CD4-positive, CD25-positive, alpha-beta regulatory T cell (primary cell): ENCODE measurements around the gene PTPRN2. TPM values are rescaled to one million over a fixed set of nuclear protein-coding genes. Genes with fewer than 3 reads are reported as not detected.

ENCODE experiments used
- ATAC-seq, 2 donors: fragments of 150-1000 bp; cut with Tn5 transposase; one replicate each; pipeline ENCODE4 v1.10.0; 2021; ENCODE audit warnings: low read depth in 2 of 2, moderate number of reproducible peaks in 2 of 2, moderate library complexity in 1 of 2
- DNase-seq, 3 donors: peaks; one replicate each; pipeline versions ENCODE4 v3.0.0 to v3.0.0-alpha.2; 2012 to 2022; ENCODE audit warnings: mixed read lengths in 1 of 3
- H3K27ac ChIP-seq: one replicate; pipeline ENCODE4 v1.7.0; 2013; ENCODE audit warnings: mild to moderate bottlenecking, low read length; ENCODE audit not compliant: insufficient read depth, poor library complexity, severe bottlenecking
- H3K27me3 ChIP-seq: one replicate; pipeline ENCODE4 v1.7.0; 2013; ENCODE audit warnings: low read length; ENCODE audit not compliant: control insufficient read depth, insufficient read depth
- H3K36me3 ChIP-seq: one replicate; pipeline ENCODE4 v1.7.0; 2013; ENCODE audit warnings: mild to moderate bottlenecking, low read length, moderate library complexity; ENCODE audit not compliant: control insufficient read depth, insufficient read depth
- H3K4me1 ChIP-seq: 2 replicates; pipeline ENCODE4 v1.7.0; 2013; ENCODE audit warnings: mild to moderate bottlenecking, low read length; ENCODE audit not compliant: insufficient read depth, control insufficient read depth, poor library complexity, severe bottlenecking
- H3K4me3 ChIP-seq: one replicate; pipeline ENCODE4 v1.7.0; 2013; ENCODE audit warnings: low read depth, mild to moderate bottlenecking, low read length, moderate library complexity
- H3K9me3 ChIP-seq, 2 experiments: 1 replicate in 1 of 2; 2 replicates in 1 of 2; pipeline ENCODE4 v1.7.0; 2013; ENCODE audit warnings: low read length in 2 of 2, mild to moderate bottlenecking in 1 of 2, moderate library complexity in 1 of 2; ENCODE audit not compliant: control insufficient read depth in 2 of 2
- H3K27ac Mint-ChIP-seq, 3 donors: one replicate each; pipeline ENCODE4 v1.8.0; 2020 to 2022; ENCODE audit warnings: mild to moderate bottlenecking in 3 of 3, mixed read lengths in 3 of 3, moderate library complexity in 2 of 3
- H3K27me3 Mint-ChIP-seq: one replicate; pipeline ENCODE4 v1.8.0; 2022; ENCODE audit warnings: mild to moderate bottlenecking, mixed read lengths
- H3K36me3 Mint-ChIP-seq: one replicate; pipeline ENCODE4 v1.8.0; 2020; ENCODE audit warnings: mixed read lengths
- H3K4me1 Mint-ChIP-seq, 4 donors: one replicate each; pipeline ENCODE4 v1.8.0; 2020 to 2022; ENCODE audit warnings: mixed read lengths in 4 of 4, mild to moderate bottlenecking in 1 of 4
- H3K4me3 Mint-ChIP-seq, 4 donors: one replicate each; pipeline ENCODE4 v1.8.0; 2020 to 2022; ENCODE audit warnings: mild to moderate bottlenecking in 4 of 4, mixed read lengths in 4 of 4, moderate library complexity in 3 of 4
- H3K9me3 Mint-ChIP-seq, 7 donors: one replicate each; pipeline ENCODE4 v1.8.0; 2020 to 2022; ENCODE audit warnings: mixed read lengths in 7 of 7, mild to moderate bottlenecking in 3 of 7, moderate library complexity in 2 of 7
- polyA plus RNA-seq, 4 donors: library from polyadenylated mRNA; unstranded; fragments of 300-500 nt; fragmentation: Illumina TruSeq; gene quantifications; one replicate each; pipeline ENCODE4 v1.2.3, GENCODE V29; 2021
- total RNA-seq: library from RNA; stranded (reverse); gene quantifications from one replicate; pipeline ENCODE4 v1.2.3, GENCODE V29; 2022

Gene PTPRN2
- total and polyA plus RNA-seq, 5 donors from 2014 or later = 1.6 to 4.7 (median 2.7) TPM

- Histone ChIP-seq H3K4me1 (no peaks in the 10 kb centered on the region), H3K27ac (no peak overlapping the region), H3K36me3 (no peaks in the 10 kb centered on the region), H3K9me3 (no peaks in the 10 kb centered on the region), H3K4me3 (no peak overlapping the region), H3K27me3 (no peaks in the 10 kb centered on the region)
- Mint-ChIP-seq H3K36me3 (peaks cover 4% of the 10 kb centered on the region), H3K4me1 (no peaks in the 10 kb centered on the region), H3K4me3 (no peak overlapping the region), H3K9me3 (peaks cover 0 to 2% (median 0%) of the 10 kb centered on the region in 7 donors), H3K27me3 (peaks cover 5% of the 10 kb centered on the region), H3K27ac (no peak overlapping the region)
- DNase-seq (no peak), ATAC-seq (no peak)
These were observed 783.7 kb downstream of the PTPRN2 start for GRCh38 chr7:157803906-157804305.

DNA sequence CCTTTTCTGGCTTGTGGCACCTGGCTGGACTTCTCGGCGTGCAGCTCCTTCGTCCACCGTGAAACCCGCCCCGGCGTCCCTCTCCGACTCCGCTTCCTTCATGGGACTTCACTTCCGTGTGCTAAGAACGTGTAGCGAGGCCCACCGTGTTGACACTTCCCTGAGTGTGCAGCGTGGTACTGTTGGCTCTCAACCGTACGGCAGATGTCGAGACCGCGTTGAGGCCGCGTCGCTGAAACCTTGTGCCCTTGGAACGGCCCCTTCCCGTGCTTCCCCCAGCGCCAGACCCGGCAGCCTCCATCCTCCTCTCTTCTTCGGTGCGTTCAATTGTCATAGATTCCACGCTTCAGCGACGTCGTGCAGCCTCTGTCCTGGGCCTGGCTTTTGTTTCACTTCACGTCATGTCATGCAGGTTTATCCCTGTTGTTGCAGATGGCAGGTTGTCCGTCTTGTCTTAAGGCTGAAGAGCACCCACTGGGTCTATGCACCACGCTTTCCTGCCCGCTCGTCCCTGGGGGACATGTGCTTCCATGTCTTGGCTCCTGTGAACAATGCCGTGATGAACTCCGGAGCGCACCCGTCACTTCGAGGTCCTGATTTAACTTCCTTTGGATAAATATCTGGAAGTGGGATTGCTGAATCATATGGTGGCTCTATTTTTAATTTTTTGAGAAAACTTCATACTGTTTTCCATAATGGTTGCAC lies 785.5 kb downstream of the PTPRN2 start:
- Histone ChIP-seq H3K27me3 (no peaks in the 10 kb centered on the region), H3K4me3 (no peak overlapping the region), H3K4me1 (no peaks in the 10 kb centered on the region), H3K9me3 (no peaks in the 10 kb centered on the region), H3K36me3 (no peaks in the 10 kb centered on the region), H3K27ac (no peak overlapping the region)
- Mint-ChIP-seq H3K4me3 (no peak overlapping the region), H3K27me3 (peaks cover 5% of the 10 kb centered on the region), H3K27ac (no peak overlapping the region), H3K36me3 (no peaks in the 10 kb centered on the region), H3K9me3 (peaks cover 0 to under 1% (median 0%) of the 10 kb centered on the region in 7 donors), H3K4me1 (no peaks in the 10 kb centered on the region)
- DNase-seq (no peak), ATAC-seq (no peak)

GRCh38 chr7:157801113-157801512 lies 786.5 kb downstream of the PTPRN2 start:
- H3K4me1 Mint-ChIP-seq = no peaks in the 10 kb centered on the region

DNA sequence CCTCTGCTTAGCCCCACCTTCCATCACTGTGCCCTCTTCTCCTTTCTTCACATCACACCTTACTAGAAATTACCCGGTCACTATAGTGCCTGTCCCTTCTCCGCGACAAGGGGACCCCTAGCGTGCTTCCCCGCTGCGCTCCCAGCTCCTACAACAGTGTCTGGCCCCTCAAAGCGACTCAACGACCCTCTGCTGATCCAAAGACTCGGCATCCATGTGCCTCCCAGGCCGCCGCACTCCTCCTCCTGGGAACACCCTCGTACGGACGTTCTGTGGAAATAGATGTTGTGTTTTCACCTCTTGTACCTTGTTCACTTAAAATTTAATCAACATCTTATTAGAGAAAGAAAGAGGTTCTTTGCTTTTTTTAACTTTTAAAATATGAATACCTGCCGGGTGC lies 787.3 kb downstream of the PTPRN2 start:
- no peaks in the 10 kb centered on the region for H3K4me1 ChIP-seq
- no peaks in the 10 kb centered on the region for H3K9me3 ChIP-seq
- Mint-ChIP-seq H3K4me3 (no peak overlapping the region), H3K27ac (peak overlapping the region in 1 of 3 donors; percentile 0), H3K36me3 (no peaks in the 10 kb centered on the region), H3K4me1 (no peaks in the 10 kb centered on the region), H3K9me3 (no peaks in the 10 kb centered on the region), H3K27me3 (peaks cover 5% of the 10 kb centered on the region)
- no peak for DNase-seq
- no peak overlapping the region for H3K27ac ChIP-seq
- H3K27me3 ChIP-seq = no peaks in the 10 kb centered on the region
- H3K4me3 ChIP-seq = no peak overlapping the region
- no peak for ATAC-seq
- no peaks in the 10 kb centered on the region for H3K36me3 ChIP-seq

More at GRCh38 chr7:157801113-157801512, 786.5 kb downstream of the PTPRN2 start:
- H3K4me3 Mint-ChIP-seq = no peak overlapping the region
- H3K9me3 Mint-ChIP-seq = no peaks in the 10 kb centered on the region
- peaks cover 5% of the 10 kb centered on the region for H3K27me3 Mint-ChIP-seq
- no peak overlapping the region for H3K4me3 ChIP-seq
- H3K9me3 ChIP-seq = no peaks in the 10 kb centered on the region
- no peak overlapping the region for H3K27ac ChIP-seq
- H3K36me3 ChIP-seq = no peaks in the 10 kb centered on the region
- ATAC-seq (no peak), DNase-seq (no peak)
- H3K36me3 Mint-ChIP-seq = no peaks in the 10 kb centered on the region
- H3K27ac Mint-ChIP-seq = no peak overlapping the region
- H3K27me3 ChIP-seq = no peaks in the 10 kb centered on the region
- H3K4me1 ChIP-seq = no peaks in the 10 kb centered on the region

GRCh38 chr7:157799076-157799685 lies 788.4 kb downstream of the PTPRN2 start:
- no peaks in the 10 kb centered on the region for H3K36me3 ChIP-seq
- no peaks in the 10 kb centered on the region for H3K4me1 ChIP-seq
- no peak for DNase-seq
- H3K27me3 Mint-ChIP-seq = peaks cover 5% of the 10 kb centered on the region
- no peaks in the 10 kb centered on the region for H3K9me3 ChIP-seq
- no peak overlapping the region for H3K4me3 ChIP-seq
- H3K4me3 Mint-ChIP-seq = no peak overlapping the region
- no peaks in the 10 kb centered on the region for H3K9me3 Mint-ChIP-seq
- H3K27ac Mint-ChIP-seq = peak overlapping the region in 1 of 3 donors; percentile 68
- H3K36me3 Mint-ChIP-seq = no peaks in the 10 kb centered on the region
- no peaks in the 10 kb centered on the region for H3K27me3 ChIP-seq
- H3K4me1 Mint-ChIP-seq = no peaks in the 10 kb centered on the region
- no peak for ATAC-seq
- H3K27ac ChIP-seq = no peak overlapping the region

DNA sequence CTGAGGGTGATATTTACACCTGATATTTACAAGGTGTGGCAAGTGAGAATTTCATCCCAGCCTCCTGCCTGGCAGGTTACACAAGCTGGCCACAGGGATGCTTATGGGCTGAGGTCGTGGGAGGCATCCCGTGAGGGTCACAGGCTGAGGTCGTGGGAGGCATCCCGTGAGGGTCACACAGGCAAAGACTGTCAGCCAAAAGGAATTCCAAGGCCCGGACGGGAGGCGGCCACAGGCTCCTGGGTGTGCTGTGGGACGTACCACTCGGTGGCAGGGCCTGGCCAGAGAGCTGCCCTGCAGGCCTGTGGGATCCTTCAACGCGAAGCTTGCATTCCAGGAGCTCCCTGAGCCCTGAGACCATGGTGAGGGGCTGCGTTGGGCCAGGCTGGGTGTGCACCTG lies 790.3 kb downstream of the PTPRN2 start:
- Histone ChIP-seq H3K9me3 (no peaks in the 10 kb centered on the region), H3K27ac (no peak overlapping the region), H3K27me3 (no peaks in the 10 kb centered on the region), H3K4me3 (no peak overlapping the region), H3K36me3 (no peaks in the 10 kb centered on the region), H3K4me1 (no peaks in the 10 kb centered on the region)
- DNase-seq (no peak), ATAC-seq (no peak)
- H3K27ac Mint-ChIP-seq = no peak overlapping the region
- no peaks in the 10 kb centered on the region for H3K9me3 Mint-ChIP-seq
- no peaks in the 10 kb centered on the region for H3K36me3 Mint-ChIP-seq
- no peak overlapping the region for H3K4me3 Mint-ChIP-seq
- peaks cover 5% of the 10 kb centered on the region for H3K27me3 Mint-ChIP-seq
- H3K4me1 Mint-ChIP-seq = no peaks in the 10 kb centered on the region

DNA sequence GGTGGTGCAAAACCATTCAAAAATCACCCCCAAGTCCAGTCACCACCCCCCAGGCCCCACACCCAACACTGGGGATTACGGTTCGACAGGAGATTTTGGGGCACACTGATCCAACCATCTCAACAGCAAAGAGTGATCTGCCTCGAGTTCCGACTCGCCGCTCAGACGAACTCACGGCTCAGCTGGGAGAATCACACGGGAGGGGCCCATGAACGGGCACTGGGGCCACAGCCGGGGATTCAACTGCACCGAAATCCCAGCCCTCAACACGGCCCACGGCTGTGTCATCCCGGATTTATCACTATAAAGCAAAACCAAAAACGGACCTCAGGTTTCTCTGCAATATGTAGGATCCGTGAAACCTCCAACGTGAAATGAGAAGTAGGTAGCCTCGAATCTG lies 790.8 kb downstream of the PTPRN2 start:
- no peak overlapping the region for H3K27ac Mint-ChIP-seq
- Histone ChIP-seq H3K4me3 (no peak overlapping the region), H3K36me3 (no peaks in the 10 kb centered on the region), H3K27ac (no peak overlapping the region), H3K4me1 (no peaks in the 10 kb centered on the region), H3K9me3 (no peaks in the 10 kb centered on the region), H3K27me3 (no peaks in the 10 kb centered on the region)
- H3K9me3 Mint-ChIP-seq = no peaks in the 10 kb centered on the region
- ATAC-seq (no peak), DNase-seq (no peak)
- no peaks in the 10 kb centered on the region for H3K4me1 Mint-ChIP-seq
- H3K36me3 Mint-ChIP-seq = no peaks in the 10 kb centered on the region
- H3K4me3 Mint-ChIP-seq = no peak overlapping the region
- H3K27me3 Mint-ChIP-seq = peaks cover 5% of the 10 kb centered on the region

DNA sequence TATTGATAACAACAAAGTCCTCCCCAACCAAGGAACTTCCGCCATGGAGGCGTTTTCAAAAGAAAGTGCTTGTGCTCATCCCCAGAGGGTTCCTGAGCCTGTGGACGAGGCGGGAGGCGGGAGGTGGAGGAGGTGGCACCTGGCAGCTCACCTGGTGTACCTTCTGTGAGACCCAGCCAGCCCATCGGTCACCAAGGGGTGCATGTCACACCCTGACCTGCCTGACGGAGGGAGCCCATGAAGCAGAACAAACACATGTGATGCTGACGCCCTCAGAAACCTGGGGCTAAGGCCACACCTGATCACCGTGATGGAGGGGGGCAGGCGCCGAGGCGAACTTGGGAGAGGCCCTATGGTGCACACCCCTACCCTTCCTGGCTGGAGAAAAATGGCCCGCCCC lies 792.0 kb downstream of the PTPRN2 start:
- Histone ChIP-seq H3K4me3 (no peak overlapping the region), H3K27ac (no peak overlapping the region), H3K36me3 (no peaks in the 10 kb centered on the region), H3K9me3 (no peaks in the 10 kb centered on the region), H3K27me3 (no peaks in the 10 kb centered on the region), H3K4me1 (no peaks in the 10 kb centered on the region)
- no peaks in the 10 kb centered on the region for H3K9me3 Mint-ChIP-seq
- no peaks in the 10 kb centered on the region for H3K36me3 Mint-ChIP-seq
- no peak overlapping the region for H3K27ac Mint-ChIP-seq
- no peak overlapping the region for H3K4me3 Mint-ChIP-seq
- no peak for DNase-seq
- no peak for ATAC-seq
- peaks cover 5% of the 10 kb centered on the region for H3K27me3 Mint-ChIP-seq
- H3K4me1 Mint-ChIP-seq = no peaks in the 10 kb centered on the region
